OCI-LY3 (cell line): ENCODE results near the gene PALMD.

Experiments used
- H2AFZ ChIP-seq: fragments of 200-600, 300-600 bp; shearing (Covaris generic); 2 replicates; pipeline ENCODE4 v1.6.0; 2014; ENCODE audit warnings: antibody characterized with exemption, low read depth, low read length
- H3K27ac ChIP-seq: fragments of 200-600, 300-600 bp; sonication (generic); 2 replicates; pipeline ENCODE4 v1.5.1; 2014; ENCODE audit warnings: mild to moderate bottlenecking, low read length, moderate library complexity, mixed read lengths
- H3K27me3 ChIP-seq: fragments of 200-600, 300-600 bp; sonication (generic); 2 replicates; pipeline ENCODE4 v1.6.1; 2014; ENCODE audit warnings: low read depth, low read length, mixed read lengths
- H3K36me3 ChIP-seq: fragments of 200-600, 300-600 bp; sonication (generic); replicated peaks from 2 replicates; pipeline ENCODE3; 2014; ENCODE audit warnings: low read depth, low read length, mixed read lengths
- H3K4me1 ChIP-seq: fragments of 300-600, 200-600 bp; sonication (generic); 2 replicates; pipeline ENCODE4 v1.6.1; 2014; ENCODE audit warnings: low read length, mixed read lengths
- H3K4me2 ChIP-seq: fragments of 200-600, 300-600 bp; sonication (generic); 2 replicates; pipeline ENCODE4 v1.6.1; 2014; ENCODE audit warnings: low read length, mixed read lengths
- H3K4me3 ChIP-seq: fragments of 300-600, 200-600 bp; sonication (generic); 2 replicates; pipeline ENCODE4 v1.5.1; 2014; ENCODE audit warnings: antibody characterized with exemption, mild to moderate bottlenecking, low read length, moderate library complexity
- H3K79me2 ChIP-seq: fragments of 300-600, 200-600 bp; shearing (Covaris generic); 2 replicates; pipeline ENCODE4 v1.6.1; 2014; ENCODE audit warnings: mild to moderate bottlenecking, low read length, mixed read lengths
- H3K9ac ChIP-seq: fragments of 300-600, 200-600 bp; shearing (Covaris generic); 2 replicates; pipeline ENCODE4 v1.6.0; 2014; ENCODE audit warnings: mild to moderate bottlenecking, low read length, moderate library complexity
- H3K9me3 ChIP-seq: fragments of 200-600, 300-600 bp; shearing (Covaris generic); 2 replicates; pipeline ENCODE4 v1.6.1; 2014; ENCODE audit warnings: low read length, mixed read lengths; ENCODE audit not compliant: insufficient read depth
- H4K20me1 ChIP-seq: fragments of 200-600, 300-600 bp; sonication (generic); 2 replicates; pipeline ENCODE4 v1.6.1; 2016; ENCODE audit warnings: low read length, mixed read lengths; ENCODE audit not compliant: insufficient read depth
- EZH2phosphoT487 ChIP-seq: fragments of 200-600 bp; shearing (Covaris generic); IDR thresholded peaks from 2 replicates; pipeline ENCODE4 v1.6.1; 2018; ENCODE audit warnings: antibody characterized with exemption, mixed run types, low read depth
- TF ChIP-seq, protein P1 (sequence below): fragments of 200-600, 300-600 bp; sonication (generic); IDR thresholded peaks from 2 replicates; pipeline ENCODE4 v1.5.1; 2014; ENCODE audit warnings: antibody characterized with exemption, low read length, low read depth

The PALMD gene

DNA sequence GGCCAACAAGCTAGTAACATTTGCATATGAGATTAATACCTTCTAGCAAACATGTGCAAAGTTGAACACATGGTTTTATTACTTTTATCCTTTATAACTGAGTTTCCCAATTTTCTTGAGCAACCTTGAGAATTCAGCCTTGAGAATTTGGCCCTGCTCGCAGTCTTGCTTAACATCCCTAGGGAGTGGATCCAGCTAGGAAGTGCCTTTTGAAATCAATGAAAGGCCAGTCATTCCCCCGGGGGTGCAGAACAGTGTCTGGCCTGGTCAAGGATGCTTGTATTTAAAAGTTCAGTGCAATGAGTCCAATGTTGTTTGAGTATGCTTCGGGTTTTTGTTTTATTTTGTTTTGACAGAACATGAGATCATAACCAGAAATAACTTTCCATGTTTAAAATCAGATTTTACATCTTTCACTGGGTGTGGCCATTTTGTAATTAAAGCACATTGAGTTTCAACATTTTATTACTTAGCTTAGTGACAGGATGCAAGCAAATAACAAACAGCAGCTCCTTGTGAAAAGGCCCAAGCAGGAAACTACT, 16.7 kb downstream of the PALMD start:
- Histone ChIP-seq H3K4me1 (no peaks in the 10 kb centered on the region), H4K20me1 (no peaks in the 10 kb centered on the region), H3K4me3 (no peak overlapping the region), H2AFZ (no peak overlapping the region), H3K36me3 (no peaks in the 10 kb centered on the region), H3K27me3 (no peaks in the 10 kb centered on the region), H3K9ac (no peak overlapping the region), H3K27ac (no peak overlapping the region), H3K79me2 (no peaks in the 10 kb centered on the region), H3K9me3 (no peaks in the 10 kb centered on the region), H3K4me2 (no peak overlapping the region)
- TF ChIP-seq EZH2phosphoT487, result no peak
- TF ChIP-seq, protein P1, sequence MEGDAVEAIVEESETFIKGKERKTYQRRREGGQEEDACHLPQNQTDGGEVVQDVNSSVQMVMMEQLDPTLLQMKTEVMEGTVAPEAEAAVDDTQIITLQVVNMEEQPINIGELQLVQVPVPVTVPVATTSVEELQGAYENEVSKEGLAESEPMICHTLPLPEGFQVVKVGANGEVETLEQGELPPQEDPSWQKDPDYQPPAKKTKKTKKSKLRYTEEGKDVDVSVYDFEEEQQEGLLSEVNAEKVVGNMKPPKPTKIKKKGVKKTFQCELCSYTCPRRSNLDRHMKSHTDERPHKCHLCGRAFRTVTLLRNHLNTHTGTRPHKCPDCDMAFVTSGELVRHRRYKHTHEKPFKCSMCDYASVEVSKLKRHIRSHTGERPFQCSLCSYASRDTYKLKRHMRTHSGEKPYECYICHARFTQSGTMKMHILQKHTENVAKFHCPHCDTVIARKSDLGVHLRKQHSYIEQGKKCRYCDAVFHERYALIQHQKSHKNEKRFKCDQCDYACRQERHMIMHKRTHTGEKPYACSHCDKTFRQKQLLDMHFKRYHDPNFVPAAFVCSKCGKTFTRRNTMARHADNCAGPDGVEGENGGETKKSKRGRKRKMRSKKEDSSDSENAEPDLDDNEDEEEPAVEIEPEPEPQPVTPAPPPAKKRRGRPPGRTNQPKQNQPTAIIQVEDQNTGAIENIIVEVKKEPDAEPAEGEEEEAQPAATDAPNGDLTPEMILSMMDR, result no peak

DNA sequence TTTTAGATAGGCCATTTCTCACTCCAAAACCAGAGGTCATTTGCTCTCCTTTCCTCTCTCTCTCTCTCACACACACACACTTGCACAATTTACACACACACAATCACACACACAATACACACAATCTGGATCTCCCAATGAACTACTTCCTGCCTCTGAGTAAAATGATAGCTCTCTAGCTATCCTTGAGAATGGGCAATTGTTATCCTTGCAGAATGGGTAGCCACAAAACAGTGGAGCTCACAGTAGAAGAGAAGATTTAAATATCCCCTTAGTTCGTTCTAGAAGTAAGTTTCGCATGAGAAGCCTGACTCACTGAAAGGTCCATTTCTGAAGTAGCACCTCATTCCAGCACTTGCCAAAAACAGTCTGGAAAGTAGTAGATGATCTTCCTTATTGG, 17.6 kb downstream of the PALMD start:
- no peaks in the 10 kb centered on the region for H3K36me3 ChIP-seq
- no peak overlapping the region for H3K4me3 ChIP-seq
- no peak overlapping the region for H2AFZ ChIP-seq
- no peaks in the 10 kb centered on the region for H3K4me1 ChIP-seq
- TF ChIP-seq, protein P1, result no peak
- no peak for TF ChIP-seq EZH2phosphoT487
- no peaks in the 10 kb centered on the region for H4K20me1 ChIP-seq
- no peaks in the 10 kb centered on the region for H3K9me3 ChIP-seq
- H3K9ac ChIP-seq, result no peak overlapping the region
- no peaks in the 10 kb centered on the region for H3K27me3 ChIP-seq
- H3K79me2 ChIP-seq, result no peaks in the 10 kb centered on the region
- no peak overlapping the region for H3K4me2 ChIP-seq
- H3K27ac ChIP-seq, result no peak overlapping the region

DNA sequence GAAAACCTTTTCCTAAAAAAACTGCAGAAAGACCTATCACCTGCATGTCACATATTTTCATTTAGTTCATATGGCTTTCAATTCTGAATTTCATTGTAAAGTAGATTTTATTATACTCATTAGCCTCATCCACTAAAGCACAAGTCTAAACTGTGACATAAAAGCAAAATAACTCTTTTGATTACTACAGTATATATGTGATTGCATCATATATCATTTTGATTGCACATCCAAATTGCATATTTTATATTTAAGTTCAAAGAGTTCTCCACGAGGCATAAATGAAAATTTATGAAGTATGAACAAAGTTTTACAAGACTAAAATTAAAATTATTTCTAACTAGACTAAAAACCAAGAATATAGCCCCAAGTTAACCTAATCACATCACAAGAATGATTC, 19.3 kb downstream of the PALMD start:
- Histone ChIP-seq H3K36me3 (no peaks in the 10 kb centered on the region), H3K79me2 (no peaks in the 10 kb centered on the region), H3K4me3 (no peak overlapping the region), H3K9ac (no peak overlapping the region), H3K9me3 (no peaks in the 10 kb centered on the region), H4K20me1 (no peaks in the 10 kb centered on the region), H3K4me1 (no peaks in the 10 kb centered on the region), H3K27ac (no peak overlapping the region), H3K27me3 (no peaks in the 10 kb centered on the region), H3K4me2 (no peak overlapping the region), H2AFZ (no peak overlapping the region)
- TF ChIP-seq, protein P1, result no peak
- no peak for TF ChIP-seq EZH2phosphoT487

DNA sequence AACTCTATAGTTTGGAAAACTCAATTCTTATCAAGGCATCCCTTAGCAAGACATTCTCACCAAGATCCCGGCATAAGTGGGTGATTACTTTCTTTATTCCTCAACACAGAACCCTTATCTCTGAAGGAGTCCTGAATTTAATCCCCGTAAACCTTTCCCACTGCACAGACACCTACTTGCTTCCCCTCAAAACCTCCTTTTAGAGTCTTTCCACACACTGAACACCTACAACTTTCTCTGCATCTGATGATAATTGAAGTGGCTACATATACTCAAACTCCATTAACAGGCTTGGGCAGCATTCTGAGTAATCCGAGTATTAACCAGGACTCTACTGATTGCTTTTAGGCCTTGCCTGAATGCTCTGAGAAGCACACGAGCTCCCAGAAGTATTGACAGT, 23.5 kb downstream of the PALMD start:
- Histone ChIP-seq H3K79me2 (no peaks in the 10 kb centered on the region), H4K20me1 (no peaks in the 10 kb centered on the region), H3K9ac (no peak overlapping the region), H3K27me3 (peaks cover 13% of the 10 kb centered on the region), H3K4me1 (no peaks in the 10 kb centered on the region), H3K4me3 (no peak overlapping the region), H3K4me2 (no peak overlapping the region), H2AFZ (no peak overlapping the region), H3K36me3 (no peaks in the 10 kb centered on the region), H3K9me3 (no peaks in the 10 kb centered on the region), H3K27ac (no peak overlapping the region)
- TF ChIP-seq, protein P1, result no peak
- no peak for TF ChIP-seq EZH2phosphoT487
